Activated CD8-positive, alpha-beta memory T cell treated with anti-CD3 and anti-CD28 coated beads for 1 hour (primary cell): Measurements from ENCODE around the gene AFDN.

ENCODE experiments used
- DNase-seq, 2 donors: peaks; one replicate each; pipeline ENCODE4 v3.0.0-alpha.2; 2020; ENCODE audit warnings: low read depth in 1 of 2; ENCODE audit errors: extremely low read depth in 1 of 2

AFDN gene

DNA sequence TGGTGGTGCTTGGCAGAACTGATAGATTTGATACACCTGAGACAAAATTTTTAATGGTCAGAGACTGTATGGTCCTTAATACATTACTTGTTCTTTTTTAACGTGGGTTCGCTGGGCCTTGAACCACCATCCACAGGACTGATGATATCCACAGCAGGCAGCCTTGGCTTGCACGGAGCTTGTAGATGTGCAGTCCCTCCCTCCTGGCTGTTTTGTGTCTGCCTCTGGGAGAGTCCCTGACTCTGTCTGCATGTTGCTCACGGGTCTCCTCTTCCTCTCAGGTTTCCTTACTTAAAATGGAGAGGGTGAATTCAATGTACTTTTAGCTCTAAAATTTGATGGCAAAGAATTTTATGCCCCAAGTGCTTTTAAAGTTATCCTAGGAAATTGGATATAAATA lies 188.3 kb downstream of the AFDN start:
- no peak for DNase-seq

GRCh38 chr6:168015482-168016175 lies 188.9 kb downstream of the AFDN start:
- no peak for DNase-seq

DNA sequence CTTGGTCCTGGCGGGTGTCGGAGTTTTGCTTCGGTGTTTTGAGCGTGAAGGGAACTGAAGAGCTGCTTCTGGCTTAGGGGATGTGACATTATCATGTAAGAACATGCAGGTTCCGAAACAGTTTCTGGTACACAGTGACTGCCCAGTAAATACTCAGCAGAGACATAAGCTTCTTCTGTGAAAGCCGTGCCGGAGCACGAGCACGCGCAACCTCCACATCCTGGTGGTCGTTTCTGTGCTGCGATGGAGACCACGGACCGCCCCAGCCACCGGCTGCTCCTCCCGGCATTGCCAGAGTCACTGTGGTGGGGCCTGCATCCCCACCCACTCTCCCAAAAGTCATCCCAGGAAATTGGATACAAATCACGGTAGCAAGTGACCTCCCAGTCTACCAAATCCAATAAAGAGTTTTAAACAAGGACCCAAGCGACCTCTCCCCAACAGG lies 189.5 kb downstream of the AFDN start:
- no peak for DNase-seq

GRCh38 chr6:168016721-168017525 lies 190.2 kb downstream of the AFDN start:
- no peak for DNase-seq

DNA sequence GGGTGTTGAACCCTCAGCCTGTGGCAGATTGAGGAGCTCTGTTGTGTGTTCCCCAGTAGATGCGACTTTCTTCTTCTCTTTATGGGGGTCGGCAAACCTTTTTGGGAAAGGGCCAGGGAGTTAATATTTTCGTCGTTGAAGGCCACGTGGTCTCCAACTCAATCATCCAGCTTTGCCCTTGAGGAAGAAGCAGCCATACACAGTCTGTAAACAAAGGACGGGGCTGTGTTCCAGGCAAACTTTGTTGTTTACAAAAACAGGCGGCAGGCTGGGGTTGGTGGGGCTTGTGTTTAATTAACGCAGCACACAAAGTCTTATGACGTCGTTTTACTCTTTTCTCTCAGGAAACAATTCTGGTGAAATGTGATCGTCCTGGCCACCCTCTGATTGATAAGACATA lies 190.9 kb downstream of the AFDN start:
- no peak for DNase-seq

DNA sequence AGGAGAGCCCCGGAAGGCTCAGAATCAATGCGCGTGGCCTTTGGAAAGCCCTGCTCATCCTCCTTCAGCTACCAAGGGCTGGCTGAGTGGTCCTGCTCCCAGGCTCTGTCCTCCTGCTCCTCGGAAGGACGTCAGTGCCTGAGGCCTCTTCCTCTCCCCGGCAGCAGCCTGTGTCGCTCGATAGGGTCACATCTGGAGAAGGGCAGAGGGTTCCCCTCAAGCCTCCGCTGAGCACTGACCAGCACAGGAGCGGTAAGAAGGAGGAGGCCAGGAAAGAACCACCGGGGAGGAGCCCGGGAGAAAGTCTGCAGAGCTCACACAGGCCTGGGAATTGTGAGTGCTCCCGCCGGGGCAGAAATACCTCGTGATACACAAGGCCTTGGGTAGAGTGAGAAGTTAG lies 192.0 kb downstream of the AFDN start:
- no peak for DNase-seq

DNA sequence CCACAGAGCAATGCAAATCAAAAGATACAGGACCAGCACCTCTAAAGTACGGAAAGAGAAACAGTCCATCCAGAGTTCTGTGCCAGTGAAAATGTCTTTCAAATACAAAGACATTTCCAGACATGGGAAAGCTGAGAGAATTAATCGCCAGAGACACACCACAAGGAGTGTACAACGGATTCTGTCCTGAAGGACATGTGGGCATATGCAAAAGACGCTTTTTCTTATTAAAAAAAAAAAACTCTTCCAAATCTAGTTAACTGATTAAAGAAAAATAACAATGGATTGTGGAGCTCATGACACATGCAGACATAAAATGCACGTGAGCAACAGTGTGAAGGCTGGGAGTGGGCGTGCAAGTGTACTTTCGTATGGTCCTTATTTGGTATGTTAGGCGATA lies 193.5 kb downstream of the AFDN start:
- DNase-seq = no peak

DNA sequence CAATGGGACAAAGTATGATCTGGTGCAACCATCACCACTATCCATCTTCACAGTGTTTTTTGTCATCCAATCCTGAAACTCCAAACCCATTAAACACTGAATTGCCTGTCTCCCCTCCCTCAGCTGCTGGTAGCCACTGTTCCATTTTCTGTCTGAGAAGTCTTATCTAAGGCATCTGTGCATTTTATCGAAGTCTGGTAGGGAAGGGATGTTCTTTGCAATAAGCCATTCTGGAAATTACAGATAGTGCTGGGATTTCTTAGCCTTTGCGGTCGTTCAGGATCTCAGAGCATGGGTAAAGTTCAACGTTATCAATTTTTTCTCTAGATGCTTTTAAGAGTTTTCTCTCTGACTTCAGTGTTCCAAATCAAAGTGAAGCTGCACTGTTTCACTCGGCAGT lies 194.9 kb downstream of the AFDN start:
- no peak for DNase-seq
